Neuron (in vitro differentiated cells): ENCODE results near the gene OSBP2.

Source experiments
- H2AFZ ChIP-seq: one replicate; pipeline ENCODE4 v1.6.1; 2013; ENCODE audit warnings: low read depth, mild to moderate bottlenecking, inconsistent platforms, low read length, moderate library complexity
- H3K27me3 ChIP-seq: one replicate; pipeline ENCODE4 v1.6.1; 2013; ENCODE audit warnings: low read length; ENCODE audit not compliant: insufficient read depth
- H3K36me3 ChIP-seq: one replicate; pipeline ENCODE4 v1.6.1; 2013; ENCODE audit warnings: low read length; ENCODE audit not compliant: insufficient read depth
- H3K4me1 ChIP-seq: one replicate; pipeline ENCODE4 v1.6.1; 2013; ENCODE audit warnings: low read length; ENCODE audit not compliant: insufficient read depth
- H3K4me3 ChIP-seq: 2 replicates; pipeline ENCODE4 v1.5.1; 2013; ENCODE audit warnings: mild to moderate bottlenecking, low read length, moderate library complexity
- H3K9me3 ChIP-seq: one replicate; pipeline ENCODE4 v1.6.1; 2013; ENCODE audit warnings: low read length

OSBP2 gene

GRCh38 chr22:30837531-30837930, 142.9 kb downstream of the OSBP2 start:
- Histone ChIP-seq H3K4me1 (no peaks in the 10 kb centered on the region), H3K4me3 (no peak overlapping the region), H3K9me3 (peaks cover 2% of the 10 kb centered on the region), H3K36me3 (no peaks in the 10 kb centered on the region), H3K27me3 (peaks cover 4% of the 10 kb centered on the region), H2AFZ (no peak overlapping the region)

- Histone ChIP-seq H3K9me3 (peaks cover 2% of the 10 kb centered on the region), H3K36me3 (no peaks in the 10 kb centered on the region), H2AFZ (no peak overlapping the region), H3K4me1 (no peaks in the 10 kb centered on the region), H3K4me3 (no peak overlapping the region), H3K27me3 (peaks cover 4% of the 10 kb centered on the region)
These were observed 143.4 kb downstream of the OSBP2 start for GRCh38 chr22:30838111-30838510.

- Histone ChIP-seq H3K4me3 (no peak overlapping the region), H3K9me3 (peaks cover 2% of the 10 kb centered on the region), H3K36me3 (no peaks in the 10 kb centered on the region), H3K4me1 (no peaks in the 10 kb centered on the region), H3K27me3 (peaks cover 3% of the 10 kb centered on the region), H2AFZ (no peak overlapping the region)
These were observed 146.6 kb downstream of the OSBP2 start for GRCh38 chr22:30841273-30841672.

GRCh38 chr22:30843245-30843644, 148.6 kb downstream of the OSBP2 start:
- no peaks in the 10 kb centered on the region for H3K27me3 ChIP-seq
- no peaks in the 10 kb centered on the region for H3K4me1 ChIP-seq
- no peak overlapping the region for H3K4me3 ChIP-seq
- no peak overlapping the region for H2AFZ ChIP-seq
- H3K9me3 ChIP-seq = no peaks in the 10 kb centered on the region
- H3K36me3 ChIP-seq = no peaks in the 10 kb centered on the region

GRCh38 chr22:30847583-30847982, 152.9 kb downstream of the OSBP2 start:
- Histone ChIP-seq H3K9me3 (no peaks in the 10 kb centered on the region), H3K36me3 (no peaks in the 10 kb centered on the region), H3K4me3 (no peak overlapping the region), H3K27me3 (no peaks in the 10 kb centered on the region), H2AFZ (no peak overlapping the region), H3K4me1 (no peaks in the 10 kb centered on the region)

- H2AFZ ChIP-seq = no peak overlapping the region
- H3K4me1 ChIP-seq = no peaks in the 10 kb centered on the region
- no peaks in the 10 kb centered on the region for H3K36me3 ChIP-seq
- no peak overlapping the region for H3K4me3 ChIP-seq
- peaks cover 2% of the 10 kb centered on the region for H3K27me3 ChIP-seq
- no peaks in the 10 kb centered on the region for H3K9me3 ChIP-seq
These were observed 160.6 kb downstream of the OSBP2 start for GRCh38 chr22:30855266-30855665.

- H3K4me3 ChIP-seq = no peak overlapping the region
- H2AFZ ChIP-seq = no peak overlapping the region
- H3K9me3 ChIP-seq = no peaks in the 10 kb centered on the region
- peaks cover 2% of the 10 kb centered on the region for H3K27me3 ChIP-seq
- no peaks in the 10 kb centered on the region for H3K4me1 ChIP-seq
- H3K36me3 ChIP-seq = no peaks in the 10 kb centered on the region
These were observed 161.2 kb downstream of the OSBP2 start for GRCh38 chr22:30855677-30856518.

- no peaks in the 10 kb centered on the region for H3K36me3 ChIP-seq
- no peaks in the 10 kb centered on the region for H3K4me1 ChIP-seq
- H3K27me3 ChIP-seq = peaks cover 2% of the 10 kb centered on the region
- no peak overlapping the region for H2AFZ ChIP-seq
- no peak overlapping the region for H3K4me3 ChIP-seq
- H3K9me3 ChIP-seq = no peaks in the 10 kb centered on the region
These were observed 162.2 kb downstream of the OSBP2 start for GRCh38 chr22:30856741-30857502.

GRCh38 chr22:30857791-30858190, 163.1 kb downstream of the OSBP2 start:
- Histone ChIP-seq H3K9me3 (no peaks in the 10 kb centered on the region), H3K4me3 (no peak overlapping the region), H2AFZ (no peak overlapping the region), H3K27me3 (peaks cover 2% of the 10 kb centered on the region), H3K4me1 (no peaks in the 10 kb centered on the region), H3K36me3 (no peaks in the 10 kb centered on the region)

- no peaks in the 10 kb centered on the region for H3K4me1 ChIP-seq
- H3K36me3 ChIP-seq = no peaks in the 10 kb centered on the region
- H3K9me3 ChIP-seq = no peaks in the 10 kb centered on the region
- H3K27me3 ChIP-seq = peaks cover 2% of the 10 kb centered on the region
- H2AFZ ChIP-seq = no peak overlapping the region
- H3K4me3 ChIP-seq = no peak overlapping the region
These were observed 164.5 kb downstream of the OSBP2 start for GRCh38 chr22:30858976-30859713.

- H3K36me3 ChIP-seq = no peaks in the 10 kb centered on the region
- H3K9me3 ChIP-seq = no peaks in the 10 kb centered on the region
- no peaks in the 10 kb centered on the region for H3K4me1 ChIP-seq
- no peak overlapping the region for H2AFZ ChIP-seq
- H3K27me3 ChIP-seq = peaks cover 4% of the 10 kb centered on the region
- no peak overlapping the region for H3K4me3 ChIP-seq
These were observed 165.0 kb downstream of the OSBP2 start for GRCh38 chr22:30859714-30860095.

- Histone ChIP-seq H3K27me3 (peaks cover 5% of the 10 kb centered on the region), H3K36me3 (no peaks in the 10 kb centered on the region), H2AFZ (no peak overlapping the region), H3K4me3 (no peak overlapping the region), H3K4me1 (no peaks in the 10 kb centered on the region), H3K9me3 (no peaks in the 10 kb centered on the region)
These were observed 165.8 kb downstream of the OSBP2 start for GRCh38 chr22:30860176-30861105.
